HepG2 (cell line): ENCODE measurements around the gene DQX1. TPM values are rescaled to one million over a fixed set of nuclear protein-coding genes. Genes with fewer than 3 reads are reported as not detected.
A peak's percentile ranks its signal among the peaks of the same experiment; 100 is the strongest.

Experiments
- ARID5B ChIP-seq: IDR thresholded peaks from 2 replicates; pipeline ENCODE4 v1.4.0; 2020; ENCODE audit warnings: mild to moderate bottlenecking, missing genetic modification reagents
- ETV6 ChIP-seq: sonication (generic); formaldehyde crosslinking; conservative IDR thresholded peaks from 2 replicates; pipeline ENCODE4 v1.4.0; 2020; ENCODE audit warnings: missing genetic modification reagents
- IKZF4 ChIP-seq: sonication (generic); formaldehyde crosslinking; IDR thresholded peaks from 2 replicates; pipeline ENCODE4 v1.5.1; 2020; ENCODE audit warnings: borderline replicate concordance, mild to moderate bottlenecking, low read depth, missing genetic modification reagents; ENCODE audit errors: not compliant biosample characterization
- JUNB ChIP-seq: sonication (generic); formaldehyde crosslinking; IDR thresholded peaks from 2 replicates; pipeline ENCODE4 v1.8.0; 2022; ENCODE audit warnings: missing genetic modification reagents, mild to moderate bottlenecking, borderline replicate concordance
- KAT8 ChIP-seq: IDR thresholded peaks from 2 replicates; pipeline ENCODE4 v1.6.1; 2016; ENCODE audit warnings: missing genetic modification reagents, missing compliant biosample characterization
- MLXIP ChIP-seq: sonication (generic); formaldehyde crosslinking; IDR thresholded peaks from 2 replicates; pipeline ENCODE4 v1.9.0; 2021; ENCODE audit warnings: missing genetic modification reagents, borderline replicate concordance
- NR0B2 ChIP-seq: sonication (generic); formaldehyde crosslinking; IDR thresholded peaks from 2 replicates; pipeline ENCODE4 v1.4.0; 2020; ENCODE audit warnings: mild to moderate bottlenecking, missing genetic modification reagents
- POGK ChIP-seq: sonication (generic); formaldehyde crosslinking; conservative IDR thresholded peaks from 2 replicates; pipeline ENCODE4 v1.8.0; 2022; ENCODE audit warnings: mild to moderate bottlenecking, moderate library complexity, missing genetic modification reagents
- SETDB1 ChIP-seq: sonication (generic); formaldehyde crosslinking; IDR thresholded peaks from 2 replicates; pipeline ENCODE4 v1.5.1; 2020; ENCODE audit warnings: missing genetic modification reagents, mild to moderate bottlenecking, borderline replicate concordance
- TRIM22 ChIP-seq: fragments of 450-650 bp; IDR thresholded peaks from 2 replicates; pipeline ENCODE4 v1.6.1; 2017
- XBP1 ChIP-seq: sonication (generic); formaldehyde crosslinking; IDR thresholded peaks from 2 replicates; pipeline ENCODE4 v1.5.0; 2020; ENCODE audit warnings: missing genetic modification reagents
- XRCC5 ChIP-seq: fragments of 200-400 bp; formaldehyde crosslinking; optimal IDR thresholded peaks from 2 replicates; pipeline ENCODE3; 2017; ENCODE audit warnings: mild to moderate bottlenecking, low read length
- ZFP37 ChIP-seq: sonication (generic); formaldehyde crosslinking; IDR thresholded peaks from 2 replicates; pipeline ENCODE4 v1.4.0; 2020; ENCODE audit warnings: missing genetic modification reagents, borderline replicate concordance
- ZNF136 ChIP-seq: sonication (generic); formaldehyde crosslinking; IDR thresholded peaks from 2 replicates; pipeline ENCODE4 v1.8.1; 2022; ENCODE audit warnings: low read depth, mild to moderate bottlenecking, moderate library complexity, missing genetic modification reagents
- ZNF329 ChIP-seq: sonication (generic); formaldehyde crosslinking; IDR thresholded peaks from 2 replicates; pipeline ENCODE4 v1.9.0; 2021; ENCODE audit warnings: low read depth, mild to moderate bottlenecking, missing genetic modification reagents
- ZNF652 ChIP-seq: IDR thresholded peaks from 2 replicates; pipeline ENCODE4 v1.6.1; 2016; ENCODE audit warnings: low read depth, borderline replicate concordance
- ZSCAN5A ChIP-seq: sonication (generic); formaldehyde crosslinking; IDR thresholded peaks from 2 replicates; pipeline ENCODE4 v1.8.0; 2022; ENCODE audit warnings: mild to moderate bottlenecking, missing genetic modification reagents, borderline replicate concordance
- polyA plus RNA-seq, 8 experiments: library from polyadenylated mRNA; depleted of rRNA in 3 of 8; stranded (reverse) in 7 of 8; unstranded in 1 of 8; fragments of >200 nt; fragmentation: Illumina TruSeq in 4 of 8; extraction: Trizol in 4 of 8; gene quantifications; 2 replicates each; pipeline versions ENCODE4 v1.2.1 to v1.2.3, GENCODE V29; 2011 to 2016; ENCODE audit warnings: low read depth in 4 of 8, missing spikeins in 1 of 8, mixed read lengths in 1 of 8; ENCODE audit not compliant: insufficient read depth in 1 of 8
- total RNA-seq, 5 experiments: library from RNA; depleted of rRNA; stranded (reverse); fragments of >200 nt; fragmentation: Illumina TruSeq; extraction: Trizol; gene quantifications; 2 replicates each; pipeline ENCODE4 v1.2.3, GENCODE V29; 2016; ENCODE audit warnings: low read depth in 1 of 5

Gene DQX1
- total and polyA plus RNA-seq, 2 of the 13 experiments (the other 11 are each of a cell fraction or from before 2014, with no cell fraction given) = 27.6 to 89.8 TPM

- TF ChIP-seq ZSCAN5A = no peak
- TF ChIP-seq KAT8 (CRISPR knock-in tag) = peak; percentile 77; the same call in 1 of the 2 replicates
- TF ChIP-seq ARID5B = peak; percentile 78
- TF ChIP-seq POGK = no peak
- TF ChIP-seq TRIM22 = no peak
- TF ChIP-seq MLXIP (CRISPR knock-in tag) = no peak
- 0 out of 2 replicates have a peak, but pooled peaks have one; percentile 13 for TF ChIP-seq ZNF652 (CRISPR knock-in tag)
- no peak for TF ChIP-seq ZNF329
- TF ChIP-seq ZFP37 = no peak
- TF ChIP-seq IKZF4 (CRISPR knock-in tag) = peak; percentile 45
- no peak for TF ChIP-seq SETDB1 (CRISPR knock-in tag)
- no peak for TF ChIP-seq XBP1
- 0 out of 2 replicates have a peak, but pooled peaks have one; percentile 18 for TF ChIP-seq ETV6
- no peak for TF ChIP-seq JUNB (CRISPR knock-in tag)
- TF ChIP-seq XRCC5 = peak; percentile 83
- TF ChIP-seq ZNF136 (CRISPR knock-in tag) = no peak
- no peak for TF ChIP-seq NR0B2 (CRISPR knock-in tag)
Measured at GRCh38 chr2:74502147-74502719, 23.8 kb downstream of the DQX1 start (continued).
